C4-2B (cell line): ENCODE results near the gene FUT4.
"Not testable (repeated sequence)": the region's sequence is repeated elsewhere in the genome, so short reads cannot be mapped to it uniquely, and the experiment has no call there.

Source experiments
- CTCF ChIP-seq: fragments of 450-650 bp; conservative IDR thresholded peaks from 2 replicates; pipeline ENCODE4 v1.5.1; 2017; ENCODE audit warnings: mild to moderate bottlenecking
- ZFX ChIP-seq: fragments of 450-650 bp; IDR thresholded peaks from 2 replicates; pipeline ENCODE4 v1.6.1; 2017

- not testable (repeated sequence) for TF ChIP-seq CTCF, ZFX
Measured at GRCh38 chr11:94572975-94573374, 29.3 kb downstream of the FUT4 start.
